Stimulated activated CD8-positive, alpha-beta memory T cell treated with anti-CD3 and anti-CD28 coated beads, Interleukin-2, amount 100 ng/mL, for 1 hour (primary cell): ENCODE results near the gene YEATS4.

Experiments used
- DNase-seq, 2 donors: peaks; one replicate each; pipeline ENCODE4 v3.0.0-alpha.2; 2020; ENCODE audit warnings: low read depth in 2 of 2

Gene YEATS4

DNA sequence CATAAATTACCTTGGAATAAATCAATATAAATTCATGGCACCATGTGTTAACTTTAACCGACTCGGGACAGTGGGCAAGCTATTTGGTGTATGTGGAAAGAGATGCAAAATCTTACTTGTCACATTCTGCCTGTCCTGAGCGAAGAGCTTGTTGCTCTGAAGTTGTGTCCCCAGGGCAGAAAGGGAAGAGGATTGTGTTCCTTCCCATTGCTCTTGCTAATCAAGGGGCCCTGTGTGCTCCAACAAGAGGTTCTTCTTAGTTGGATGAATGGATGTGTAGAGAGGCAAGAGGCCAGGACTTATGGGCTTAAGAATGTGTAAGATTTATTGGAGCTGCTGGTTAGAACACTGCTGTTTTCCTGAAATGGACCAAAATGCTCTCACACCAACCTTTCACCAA lies 74.1 kb downstream of the YEATS4 start:
- no peak for DNase-seq

DNA sequence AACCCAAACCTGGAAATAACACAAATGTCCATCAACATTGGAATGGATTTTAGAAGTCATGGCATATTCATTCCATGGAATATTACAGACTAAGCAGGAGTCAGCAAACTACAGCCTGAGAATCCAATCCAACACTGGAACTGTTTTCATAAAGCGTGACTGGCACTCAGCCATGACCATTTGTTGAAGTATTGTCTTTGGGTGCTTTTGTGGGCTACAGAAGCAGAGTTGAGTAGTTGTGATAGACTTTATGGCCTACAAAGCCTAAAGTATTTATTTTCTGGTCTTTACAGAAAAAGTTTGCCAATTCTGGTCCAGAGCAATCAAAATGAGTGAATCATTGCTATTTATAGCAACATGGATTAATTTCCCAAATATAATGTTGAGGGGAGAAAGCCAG lies 76.1 kb downstream of the YEATS4 start:
- DNase-seq, result no peak

- DNase-seq, result no peak
Measured at GRCh38 chr12:69437073-69437472, 77.5 kb downstream of the YEATS4 start.

DNA sequence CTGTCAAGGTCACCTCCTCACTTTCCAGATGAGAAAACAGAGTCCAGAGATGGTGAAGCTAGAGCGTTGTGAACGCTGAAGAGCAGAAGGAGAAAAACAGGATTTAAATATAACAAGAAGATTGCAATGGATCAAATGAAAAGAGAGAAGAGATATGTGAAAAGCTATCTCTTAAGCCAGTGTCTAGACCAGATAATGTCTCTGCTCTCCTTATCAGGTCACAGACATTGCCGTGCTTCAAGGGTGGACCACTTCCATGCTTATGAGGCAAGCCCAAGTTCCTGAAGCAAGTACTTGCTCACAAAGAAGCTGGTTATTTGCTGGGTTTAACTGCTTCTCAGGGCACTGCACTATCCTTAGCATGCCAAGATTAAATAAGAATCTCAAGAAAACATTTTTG lies 79.0 kb downstream of the YEATS4 start:
- no peak for DNase-seq

GRCh38 chr12:69440016-69440415 lies 80.5 kb downstream of the YEATS4 start:
- no peak for DNase-seq
